GM13977 (cell line): ENCODE data around the gene RASL12.

Source experiments
- DNase-seq: peaks from one replicate; pipeline ENCODE4 v3.0.0; 2012; ENCODE audit warnings: low spot score
- CTCF ChIP-seq: IDR thresholded peaks from 2 replicates; pipeline ENCODE4 v1.5.1; 2012; ENCODE audit warnings: mild to moderate bottlenecking, control low read depth; ENCODE audit not compliant: insufficient read depth; ENCODE audit errors: extremely low read depth, missing control alignments
- in situ Hi-C: fragments of 300-500 bp; cut with MboI; formaldehyde crosslinking; loops from one replicate; pipeline ENCODE4 v1.12.0; 2022; ENCODE audit warnings: low sequenced_read_pairs, low pct_unique_long_range_greater_than_20kb, mixed read lengths, inconsistent platforms; ENCODE audit not compliant: unreplicated experiment

The RASL12 gene

GRCh38 chr15:65067317-65067644 is 510 bp downstream of the RASL12 start:
- TF ChIP-seq CTCF, result no peak
- in situ Hi-C loops, result loop anchor here (25.0 kb wide), 1 partner anchor 220 kb away; the partner anchor contains the start of genes PARP16 and RNU5A-1

GRCh38 chr15:65066635-65067316 is 1.0 kb downstream of the RASL12 start:
- in situ Hi-C loops, result loop anchor here (25.0 kb wide), 1 partner anchor 221 kb away; the partner anchor contains the start of genes PARP16 and RNU5A-1
- DNase-seq, result no peak
- no peak for TF ChIP-seq CTCF

More at GRCh38 chr15:65067317-65067644, 510 bp downstream of the RASL12 start:
- DNase-seq, result no peak

- in situ Hi-C loops, result loop anchor here (25.0 kb wide), 1 partner anchor 221 kb away; the partner anchor contains the start of genes PARP16 and RNU5A-1
- no peak for DNase-seq
- TF ChIP-seq CTCF, result no peak
Measured at GRCh38 chr15:65066001-65066634, 1.7 kb downstream of the RASL12 start.

GRCh38 chr15:65062726-65063125 is 5.1 kb downstream of the RASL12 start:
- no peak for TF ChIP-seq CTCF
- in situ Hi-C loops, result loop anchor here (25.0 kb wide), 1 partner anchor 225 kb away; the partner anchor contains the start of genes PARP16 and RNU5A-1
- no peak for DNase-seq

GRCh38 chr15:65062061-65062460 is 5.7 kb downstream of the RASL12 start:
- TF ChIP-seq CTCF, result no peak
- no peak for DNase-seq
- in situ Hi-C loops, result loop anchor here (25.0 kb wide), 1 partner anchor 225 kb away; the partner anchor contains the start of genes PARP16 and RNU5A-1

- no peak for DNase-seq
- no peak for TF ChIP-seq CTCF
- in situ Hi-C loops, result loop anchor here (25.0 kb wide), 1 partner anchor 226 kb away; the partner anchor contains the start of genes PARP16 and RNU5A-1
Measured at GRCh38 chr15:65060641-65061397, 7.0 kb downstream of the RASL12 start.
